Naive thymus-derived CD4-positive, alpha-beta T cell (primary cell): ENCODE measurements around the gene COL11A1. TPM values are rescaled to one million over a fixed set of nuclear protein-coding genes. Genes with fewer than 3 reads are reported as not detected.

Source experiments
- ATAC-seq: fragments of 150-1000 bp; cut with Tn5 transposase; 2 replicates; pipeline ENCODE4 v1.10.0; 2021; ENCODE audit warnings: mild to moderate bottlenecking, moderate library complexity
- CTCF ChIA-PET: fragments of 350-600 bp; sonication (Branson Sonifier 250); formaldehyde crosslinking; loops from one replicate; lab custom pipeline; 2021; ENCODE audit warnings: antibody characterized with exemption; lab: Charles Lee
- POLR2A ChIA-PET: fragments of 350-600 bp; sonication (Branson Sonifier 250); formaldehyde crosslinking; loops from one replicate; lab custom pipeline; 2021; ENCODE audit warnings: antibody characterized with exemption, inconsistent platforms; lab: Charles Lee
- DNase-seq, 9 donors: peaks; one replicate each; pipeline versions ENCODE4 v3.0.0 to v3.0.0-alpha.2; 2020 to 2022; ENCODE audit warnings: mixed read lengths in 1 of 9
- H3K27ac ChIP-seq: one replicate; pipeline ENCODE4 v1.7.0; 2013; ENCODE audit warnings: mild to moderate bottlenecking, low read depth, low read length, moderate library complexity
- H3K27me3 ChIP-seq, 2 donors: one replicate each; pipeline ENCODE4 v1.7.0; 2013; ENCODE audit warnings: low read length in 2 of 2, mild to moderate bottlenecking in 2 of 2, moderate library complexity in 2 of 2; ENCODE audit not compliant: control insufficient read depth in 2 of 2, insufficient read depth in 2 of 2
- H3K36me3 ChIP-seq, 3 experiments: 1 replicate in 2 of 3; 2 replicates in 1 of 3; pipeline ENCODE4 v1.7.0; 2013; ENCODE audit warnings: low read length in 3 of 3, mild to moderate bottlenecking in 3 of 3, moderate library complexity in 1 of 3; ENCODE audit not compliant: insufficient read depth in 3 of 3, control insufficient read depth in 2 of 3
- H3K4me1 ChIP-seq, 2 donors: one replicate each; pipeline ENCODE4 v1.7.0; 2013; ENCODE audit warnings: low read length in 2 of 2, mild to moderate bottlenecking in 2 of 2, moderate library complexity in 1 of 2; ENCODE audit not compliant: control insufficient read depth in 2 of 2, insufficient read depth in 2 of 2
- H3K4me3 ChIP-seq: 2 replicates; pipeline ENCODE4 v1.7.0; 2013; ENCODE audit warnings: mild to moderate bottlenecking, low read length
- H3K9me3 ChIP-seq, 3 experiments: 1 replicate in 2 of 3; 2 replicates in 1 of 3; pipeline ENCODE4 v1.7.0; 2013; ENCODE audit warnings: low read length in 3 of 3; ENCODE audit not compliant: control insufficient read depth in 2 of 3
- H3K27ac Mint-ChIP-seq, 9 donors: one replicate each; pipeline ENCODE4 v1.8.0; 2020 to 2022; ENCODE audit warnings: mixed read lengths in 9 of 9, mild to moderate bottlenecking in 8 of 9, moderate library complexity in 5 of 9, inconsistent platforms in 2 of 9
- H3K27me3 Mint-ChIP-seq, 5 donors: one replicate each; pipeline ENCODE4 v1.8.0; 2021 to 2022; ENCODE audit warnings: mixed read lengths in 5 of 5, mild to moderate bottlenecking in 1 of 5
- H3K36me3 Mint-ChIP-seq, 5 donors: one replicate each; pipeline ENCODE4 v1.8.0; 2020 to 2022; ENCODE audit warnings: mixed read lengths in 5 of 5, mild to moderate bottlenecking in 3 of 5, inconsistent platforms in 1 of 5
- H3K4me1 Mint-ChIP-seq, 7 donors: one replicate each; pipeline ENCODE4 v1.8.0; 2020 to 2022; ENCODE audit warnings: mixed read lengths in 7 of 7, mild to moderate bottlenecking in 3 of 7, inconsistent platforms in 1 of 7
- H3K4me3 Mint-ChIP-seq, 10 donors: one replicate each; pipeline ENCODE4 v1.8.0; 2020 to 2022; ENCODE audit warnings: mild to moderate bottlenecking in 10 of 10, mixed read lengths in 10 of 10, moderate library complexity in 6 of 10, inconsistent platforms in 2 of 10
- H3K9me3 Mint-ChIP-seq, 11 donors: one replicate each; pipeline ENCODE4 v1.8.0; 2020 to 2022; ENCODE audit warnings: mixed read lengths in 11 of 11, mild to moderate bottlenecking in 4 of 11, inconsistent platforms in 1 of 11, moderate library complexity in 1 of 11
- intact Hi-C, 2 donors: fragments of 100-400 bp; cut with micrococcal nuclease; formaldehyde crosslinking; loops; one replicate each; pipeline ENCODE4 v1.15.1; 2023
- polyA plus RNA-seq, 2 donors: library from polyadenylated mRNA; unstranded; fragments of 300-500 nt; fragmentation: Illumina TruSeq; gene quantifications; one replicate each; pipeline ENCODE4 v1.2.3, GENCODE V29; 2021
- total RNA-seq, 6 experiments: library from RNA in 5 of 6; stranded (reverse) in 5 of 6; gene quantifications; 1 replicate in 5 of 6; 2 replicates in 1 of 6; pipeline ENCODE4 v1.2.3 and lab custom pipeline; 2021 to 2026

The COL11A1 gene
- total and polyA plus RNA-seq, 7 experiments from 2014 or later, result not detected

GRCh38 chr1:102852613-102853012 is 255.7 kb downstream of the COL11A1 start:
- H3K4me3 Mint-ChIP-seq, result no peak overlapping the region
- CTCF ChIA-PET, result no interaction called here

GRCh38 chr1:102851616-102852015 is 256.7 kb downstream of the COL11A1 start:
- no peak overlapping the region for H3K4me3 Mint-ChIP-seq
- intact Hi-C loops, result no loop called here
- Histone ChIP-seq H3K27ac (no peak overlapping the region), H3K27me3 (no peaks in the 10 kb centered on the region), H3K4me3 (no peak overlapping the region), H3K9me3 (no peaks in the 10 kb centered on the region), H3K36me3 (no peaks in the 10 kb centered on the region), H3K4me1 (no peaks in the 10 kb centered on the region)
- no peaks in the 10 kb centered on the region for H3K27me3 Mint-ChIP-seq
- H3K4me1 Mint-ChIP-seq, result peaks cover 0 to 2% (median 0%) of the 10 kb centered on the region in 7 donors
- no peak for ATAC-seq
- H3K9me3 Mint-ChIP-seq, result peaks cover 2 to 20% (median 7%) of the 10 kb centered on the region in 11 donors
- ChIA-PET POLR2A (no interaction called here), CTCF (no interaction called here)
- H3K27ac Mint-ChIP-seq, result no peak overlapping the region
- no peaks in the 10 kb centered on the region for H3K36me3 Mint-ChIP-seq
- no peak for DNase-seq

More at GRCh38 chr1:102852613-102853012, 255.7 kb downstream of the COL11A1 start:
- Mint-ChIP-seq H3K4me1 (peaks cover 0 to 2% (median 0%) of the 10 kb centered on the region in 7 donors), H3K36me3 (no peaks in the 10 kb centered on the region), H3K27me3 (no peaks in the 10 kb centered on the region), H3K27ac (no peak overlapping the region), H3K9me3 (peaks cover 0 to 20% (median 7%) of the 10 kb centered on the region in 11 donors)
- intact Hi-C loops, result no loop called here
- ATAC-seq (no peak), DNase-seq (no peak)
- POLR2A ChIA-PET, result no interaction called here
- Histone ChIP-seq H3K36me3 (no peaks in the 10 kb centered on the region), H3K9me3 (no peaks in the 10 kb centered on the region), H3K4me1 (no peaks in the 10 kb centered on the region), H3K4me3 (no peak overlapping the region), H3K27me3 (no peaks in the 10 kb centered on the region), H3K27ac (no peak overlapping the region)

- H3K9me3 Mint-ChIP-seq, result peaks cover 0 to 16% (median 5%) of the 10 kb centered on the region in 11 donors
- CTCF ChIA-PET, result no interaction called here
These were observed 265.7 kb downstream of the COL11A1 start for GRCh38 chr1:102842606-102843005.

GRCh38 chr1:102840741-102841140 is 267.6 kb downstream of the COL11A1 start:
- no peaks in the 10 kb centered on the region for H3K4me1 Mint-ChIP-seq
- peaks cover 0 to 9% (median 3%) of the 10 kb centered on the region in 11 donors for H3K9me3 Mint-ChIP-seq
- H3K27me3 Mint-ChIP-seq, result no peaks in the 10 kb centered on the region
- Histone ChIP-seq H3K4me3 (no peak overlapping the region), H3K27me3 (no peaks in the 10 kb centered on the region), H3K27ac (no peak overlapping the region), H3K4me1 (no peaks in the 10 kb centered on the region), H3K9me3 (no peaks in the 10 kb centered on the region), H3K36me3 (no peaks in the 10 kb centered on the region)
- no peak overlapping the region for H3K4me3 Mint-ChIP-seq
- H3K36me3 Mint-ChIP-seq, result no peaks in the 10 kb centered on the region
- H3K27ac Mint-ChIP-seq, result no peak overlapping the region
- ChIA-PET POLR2A (no interaction called here), CTCF (no interaction called here)
- DNase-seq, result no peak
- intact Hi-C loops, result no loop called here
- ATAC-seq, result no peak

More at GRCh38 chr1:102842606-102843005, 265.7 kb downstream of the COL11A1 start:
- Histone ChIP-seq H3K9me3 (no peaks in the 10 kb centered on the region), H3K4me3 (no peak overlapping the region), H3K4me1 (no peaks in the 10 kb centered on the region), H3K27me3 (no peaks in the 10 kb centered on the region), H3K36me3 (no peaks in the 10 kb centered on the region), H3K27ac (no peak overlapping the region)
- H3K4me3 Mint-ChIP-seq, result peak overlapping the region in 1 of 10 donors; percentile 34
- H3K36me3 Mint-ChIP-seq, result no peaks in the 10 kb centered on the region
- ATAC-seq (no peak), DNase-seq (no peak)
- no peak overlapping the region for H3K27ac Mint-ChIP-seq
- H3K27me3 Mint-ChIP-seq, result no peaks in the 10 kb centered on the region
- intact Hi-C loops, result no loop called here
- POLR2A ChIA-PET, result no interaction called here
- no peaks in the 10 kb centered on the region for H3K4me1 Mint-ChIP-seq

- Histone ChIP-seq H3K36me3 (no peaks in the 10 kb centered on the region), H3K4me1 (no peaks in the 10 kb centered on the region), H3K4me3 (no peak overlapping the region), H3K27ac (no peak overlapping the region), H3K27me3 (no peaks in the 10 kb centered on the region), H3K9me3 (no peaks in the 10 kb centered on the region)
- H3K4me1 Mint-ChIP-seq, result no peaks in the 10 kb centered on the region
- peaks cover 0 to 12% (median 5%) of the 10 kb centered on the region in 11 donors for H3K9me3 Mint-ChIP-seq
- H3K4me3 Mint-ChIP-seq, result no peak overlapping the region
- ATAC-seq (no peak), DNase-seq (no peak)
- no peaks in the 10 kb centered on the region for H3K27me3 Mint-ChIP-seq
- ChIA-PET CTCF (no interaction called here), POLR2A (no interaction called here)
- no peak overlapping the region for H3K27ac Mint-ChIP-seq
- no peaks in the 10 kb centered on the region for H3K36me3 Mint-ChIP-seq
- intact Hi-C loops, result no loop called here
These were observed 270.3 kb downstream of the COL11A1 start for GRCh38 chr1:102838016-102838415.

- no peaks in the 10 kb centered on the region for H3K4me1 ChIP-seq
- no peak overlapping the region for H3K27ac ChIP-seq
- H3K4me3 ChIP-seq, result no peak overlapping the region
- ATAC-seq (no peak), DNase-seq (no peak)
- intact Hi-C loops, result no loop called here
- Mint-ChIP-seq H3K27me3 (no peaks in the 10 kb centered on the region), H3K4me1 (no peaks in the 10 kb centered on the region), H3K36me3 (no peaks in the 10 kb centered on the region), H3K9me3 (peaks cover 0 to 10% (median 5%) of the 10 kb centered on the region in 11 donors), H3K27ac (no peak overlapping the region), H3K4me3 (no peak overlapping the region)
- ChIA-PET POLR2A (no interaction called here), CTCF (no interaction called here)
- no peaks in the 10 kb centered on the region for H3K9me3 ChIP-seq
- H3K36me3 ChIP-seq, result no peaks in the 10 kb centered on the region
- no peaks in the 10 kb centered on the region for H3K27me3 ChIP-seq
These were observed 270.8 kb downstream of the COL11A1 start for GRCh38 chr1:102837551-102837950.

- ATAC-seq (no peak), DNase-seq (no peak)
- H3K9me3 Mint-ChIP-seq, result peaks cover 0 to 10% (median 5%) of the 10 kb centered on the region in 11 donors
- Histone ChIP-seq H3K27ac (no peak overlapping the region), H3K9me3 (no peaks in the 10 kb centered on the region), H3K4me1 (no peaks in the 10 kb centered on the region), H3K36me3 (no peaks in the 10 kb centered on the region), H3K27me3 (no peaks in the 10 kb centered on the region), H3K4me3 (no peak overlapping the region)
- no peaks in the 10 kb centered on the region for H3K4me1 Mint-ChIP-seq
- no peaks in the 10 kb centered on the region for H3K27me3 Mint-ChIP-seq
- H3K4me3 Mint-ChIP-seq, result no peak overlapping the region
- no peak overlapping the region for H3K27ac Mint-ChIP-seq
- ChIA-PET POLR2A (no interaction called here), CTCF (no interaction called here)
- H3K36me3 Mint-ChIP-seq, result no peaks in the 10 kb centered on the region
- intact Hi-C loops, result no loop called here
These were observed 271.3 kb downstream of the COL11A1 start for GRCh38 chr1:102836991-102837390.
